HG03139 (cell line): ENCODE data around the gene SMAD5.

ENCODE experiments used
- ATAC-seq: cut with Tn5 transposase; IDR thresholded peaks from one replicate; pipeline ENCODE4 v1.9.1; 2021; ENCODE audit not compliant: unreplicated experiment

The SMAD5 gene

DNA sequence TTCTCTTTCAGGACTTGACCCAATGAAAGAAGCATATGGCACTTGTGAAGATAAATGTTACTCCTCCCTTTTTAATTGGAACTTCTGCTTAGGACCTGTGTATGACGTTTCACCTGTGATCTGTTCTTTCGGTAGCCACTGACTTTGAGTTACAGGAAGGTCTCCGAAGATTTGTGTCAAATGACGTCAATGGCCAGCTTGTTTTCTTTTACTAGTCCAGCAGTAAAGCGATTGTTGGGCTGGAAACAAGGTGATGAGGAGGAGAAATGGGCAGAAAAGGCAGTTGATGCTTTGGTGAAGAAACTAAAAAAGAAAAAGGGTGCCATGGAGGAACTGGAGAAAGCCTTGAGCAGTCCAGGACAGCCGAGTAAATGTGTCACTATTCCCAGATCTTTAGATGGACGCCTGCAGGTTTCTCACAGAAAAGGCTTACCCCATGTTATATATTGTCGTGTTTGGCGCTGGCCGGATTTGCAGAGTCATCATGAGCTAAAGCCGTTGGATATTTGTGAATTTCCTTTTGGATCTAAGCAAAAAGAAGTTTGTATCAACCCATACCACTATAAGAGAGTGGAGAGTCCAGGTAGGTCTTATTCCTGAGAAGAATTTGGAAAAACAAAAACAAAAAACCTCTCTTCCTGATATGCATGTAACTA lies 21.1 kb downstream of the SMAD5 start:
- no peak for ATAC-seq

GRCh38 chr5:136155078-136155477 lies 22.4 kb downstream of the SMAD5 start:
- no peak for ATAC-seq

- ATAC-seq = no peak
Observed at GRCh38 chr5:136155761-136156160, 23.1 kb downstream of the SMAD5 start.

GRCh38 chr5:136157514-136157913 lies 24.9 kb downstream of the SMAD5 start:
- no peak for ATAC-seq

DNA sequence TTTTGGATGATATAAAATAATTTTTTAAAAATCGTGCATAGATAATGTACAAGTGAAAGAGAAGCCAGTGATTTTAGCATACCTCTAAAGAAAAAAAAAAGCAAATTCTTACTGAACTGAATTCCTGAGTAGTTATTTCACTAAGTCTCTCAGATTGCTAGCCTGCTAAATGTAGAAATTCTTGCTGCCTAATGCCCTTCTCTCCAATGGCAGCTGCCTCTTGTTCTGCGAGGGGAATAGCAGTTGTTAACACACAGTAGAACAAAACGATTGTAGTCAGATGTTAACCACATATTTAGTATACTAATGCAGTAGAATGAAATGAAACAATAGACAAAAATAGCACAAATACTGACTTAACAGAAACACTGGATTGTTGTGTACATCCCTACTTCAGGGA lies 26.8 kb downstream of the SMAD5 start:
- no peak for ATAC-seq

- ATAC-seq = no peak
Observed at GRCh38 chr5:136162008-136162407, 29.4 kb downstream of the SMAD5 start.

- no peak for ATAC-seq
Observed at GRCh38 chr5:136164226-136164625, 31.6 kb downstream of the SMAD5 start.

- peak; percentile 58 for ATAC-seq
Observed at GRCh38 chr5:136166909-136167308, 34.3 kb downstream of the SMAD5 start.

- ATAC-seq = no peak
Observed at GRCh38 chr5:136169218-136169617, 36.6 kb downstream of the SMAD5 start.

- peak; percentile 79 for ATAC-seq
Observed at GRCh38 chr5:136174021-136174659, 41.5 kb downstream of the SMAD5 start.

DNA sequence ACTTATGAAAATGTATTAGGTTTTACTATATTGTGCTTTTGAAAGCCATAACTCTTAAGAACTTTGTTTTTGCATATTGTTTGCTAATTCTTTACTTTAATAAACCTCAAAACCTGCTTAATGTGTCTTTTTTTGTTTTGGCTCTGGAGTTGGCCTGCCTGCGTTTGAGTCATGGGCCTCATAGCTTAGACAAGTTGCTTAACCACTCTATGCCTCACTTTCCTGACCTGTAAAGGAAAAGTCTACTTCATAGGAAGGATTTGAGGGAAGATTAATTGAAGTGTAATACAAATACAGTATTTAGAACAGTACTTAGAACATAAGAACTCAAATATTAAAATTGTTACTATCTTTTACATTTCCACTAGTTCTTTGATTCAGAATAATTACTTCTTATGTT lies 50.0 kb downstream of the SMAD5 start:
- ATAC-seq = no peak

GRCh38 chr5:136185974-136186665 lies 53.5 kb downstream of the SMAD5 start:
- no peak for ATAC-seq

DNA sequence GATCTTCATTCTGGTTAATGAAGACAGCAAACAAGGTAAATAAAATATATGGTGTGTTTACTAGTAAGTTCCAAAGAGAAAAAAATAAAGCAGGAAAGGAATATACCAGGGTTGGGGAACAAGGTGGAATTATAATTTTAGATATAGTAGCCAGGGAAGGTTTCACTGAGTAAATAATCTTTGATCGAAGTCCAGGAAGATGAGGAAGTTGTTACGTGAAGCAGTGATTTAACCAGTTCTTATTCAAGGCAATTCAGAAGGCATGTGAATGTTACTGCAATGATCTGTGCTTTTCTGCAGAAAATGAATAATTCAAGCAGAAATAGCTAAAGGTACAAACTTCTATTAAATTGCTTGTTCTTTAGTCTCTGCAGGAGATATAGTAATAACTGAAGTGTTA lies 54.2 kb downstream of the SMAD5 start:
- ATAC-seq = no peak

DNA sequence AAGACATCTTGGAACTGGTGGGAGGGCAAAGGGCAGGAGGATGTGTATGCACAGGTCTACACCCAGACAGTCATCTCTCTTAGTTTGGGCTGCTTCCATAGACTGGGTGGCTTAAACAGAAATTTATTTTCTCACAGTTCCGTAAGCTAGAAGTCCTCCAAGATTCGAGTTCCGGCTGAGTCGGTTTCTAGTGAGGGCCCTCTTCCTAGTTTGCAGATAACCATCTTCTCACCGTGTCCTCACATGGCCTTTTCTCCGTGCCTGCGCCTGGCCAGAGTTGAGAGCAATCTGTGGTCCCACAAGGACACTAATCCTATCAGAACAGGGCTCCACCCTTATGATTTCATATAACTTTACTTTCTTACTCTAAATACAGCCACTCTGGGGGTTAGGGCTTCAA lies 56.2 kb downstream of the SMAD5 start:
- no peak for ATAC-seq

- ATAC-seq = no peak
Observed at GRCh38 chr5:136190091-136190720, 57.6 kb downstream of the SMAD5 start.

- no peak for ATAC-seq
Observed at GRCh38 chr5:136190904-136191303, 58.3 kb downstream of the SMAD5 start.

GRCh38 chr5:136191304-136192014 lies 58.8 kb downstream of the SMAD5 start:
- ATAC-seq = no peak

GRCh38 chr5:136192015-136192525 lies 59.4 kb downstream of the SMAD5 start:
- no peak for ATAC-seq

DNA sequence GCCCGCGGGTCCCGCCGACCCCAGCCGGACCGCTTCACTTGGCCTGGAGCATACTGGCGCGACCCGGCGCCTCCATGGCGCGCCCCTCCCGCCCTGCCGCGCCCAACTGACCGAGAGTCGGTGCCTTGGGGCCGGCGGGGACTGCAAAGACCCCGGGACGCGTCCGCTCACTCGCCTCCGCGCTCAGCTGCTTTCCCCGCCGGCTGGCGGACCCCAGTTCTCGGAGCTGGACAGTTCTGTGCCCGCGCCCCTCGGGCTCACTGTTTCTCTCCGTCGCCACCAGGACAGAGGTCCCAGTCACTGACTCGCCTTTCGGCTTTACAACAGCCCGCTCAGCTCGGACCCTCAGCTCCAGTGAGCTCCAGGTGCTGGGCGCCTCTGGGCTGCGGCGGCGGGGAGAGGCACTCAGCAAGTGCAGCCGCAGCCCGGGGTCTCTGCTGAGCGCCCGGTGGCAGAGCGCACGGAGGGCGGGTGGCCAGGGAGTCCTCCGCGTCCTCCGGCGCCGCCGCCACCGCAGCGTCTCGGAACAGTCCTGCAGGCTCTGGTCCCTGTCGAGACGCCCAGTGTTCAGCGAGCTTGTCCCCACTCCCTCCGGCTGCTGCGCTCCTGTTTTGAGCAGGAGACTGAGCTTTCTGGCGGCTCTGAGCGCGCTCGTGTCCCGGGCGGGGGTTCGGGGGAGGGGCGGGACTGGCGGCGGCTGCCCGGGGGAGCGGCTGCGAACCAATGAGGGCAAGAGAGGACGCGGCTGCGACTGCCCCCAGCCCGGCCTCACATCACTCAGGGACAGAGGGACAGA lies 60.1 kb downstream of the SMAD5 start, which contains the start of gene SMIM32:
Gene SMIM32, minus strand, starts transcription at position 637 of the 796 bp plus-strand sequence. CDS start 638 bp downstream, outside the sequence.
- ATAC-seq = no peak

GRCh38 chr5:136193322-136193935 lies 60.8 kb downstream of the SMAD5 start:
- no peak for ATAC-seq
